HG02623 (cell line): ENCODE results near the gene LBHD2.
"Not testable (repeated sequence)": the region's sequence is repeated elsewhere in the genome, so short reads cannot be mapped to it uniquely, and the experiment has no call there.

Experiments
- ATAC-seq: cut with Tn5 transposase; IDR thresholded peaks from one replicate; pipeline ENCODE4 v1.9.1; 2021; ENCODE audit warnings: moderate library complexity; ENCODE audit not compliant: unreplicated experiment

Gene LBHD2

GRCh38 chr14:103117499-103117898 lies 33.5 kb downstream of the LBHD2 start:
- ATAC-seq = not testable (repeated sequence)

GRCh38 chr14:103118018-103118662 lies 34.1 kb downstream of the LBHD2 start:
- no peak for ATAC-seq

GRCh38 chr14:103118663-103119404 lies 34.8 kb downstream of the LBHD2 start:
- no peak for ATAC-seq

- ATAC-seq = not testable (repeated sequence)
These were observed 35.5 kb downstream of the LBHD2 start for GRCh38 chr14:103119527-103119926.

- no peak for ATAC-seq
These were observed 37.3 kb downstream of the LBHD2 start for GRCh38 chr14:103121121-103121845.

GRCh38 chr14:103121846-103122584 lies 38.0 kb downstream of the LBHD2 start:
- ATAC-seq = no peak

GRCh38 chr14:103122585-103122946 lies 38.6 kb downstream of the LBHD2 start:
- no peak for ATAC-seq

- no peak for ATAC-seq
These were observed 39.1 kb downstream of the LBHD2 start, which contains the start of gene TNFAIP2 for GRCh38 chr14:103122947-103123633. Gene TNFAIP2 (plus strand): TSS chr14:103123461. CDS start chr14:103126458, 2,997 bp downstream.

GRCh38 chr14:103123634-103124500 lies 39.9 kb downstream of the LBHD2 start:
- no peak for ATAC-seq

GRCh38 chr14:103124501-103125001 lies 40.5 kb downstream of the LBHD2 start:
- no peak for ATAC-seq

GRCh38 chr14:103125098-103126070 lies 41.4 kb downstream of the LBHD2 start:
- ATAC-seq = no peak

- ATAC-seq = no peak
These were observed 42.3 kb downstream of the LBHD2 start for GRCh38 chr14:103126088-103126872.

GRCh38 chr14:103126873-103127304 lies 42.9 kb downstream of the LBHD2 start:
- ATAC-seq = no peak

GRCh38 chr14:103127356-103127755 lies 43.3 kb downstream of the LBHD2 start:
- ATAC-seq = no peak

- ATAC-seq = no peak
These were observed 44.0 kb downstream of the LBHD2 start for GRCh38 chr14:103127861-103128598.

GRCh38 chr14:103128631-103129300 lies 44.8 kb downstream of the LBHD2 start:
- ATAC-seq = no peak
